Stimulated activated CD4-positive, alpha-beta T cell treated with anti-CD3 and anti-CD28 coated beads, Interleukin-1b, Interleukin-23, amount 100 ng/mL, for 24 hours (primary cell): ENCODE results near the gene NTSR2.

ENCODE experiments used
- DNase-seq, 4 experiments: peaks; one replicate each; pipeline ENCODE4 v3.0.0-alpha.2; 2020; ENCODE audit warnings: low read depth in 4 of 4, low spot score in 1 of 4

The NTSR2 gene

GRCh38 chr2:11699686-11700670 is 30.0 kb upstream of the NTSR2 start:
- DNase-seq = no peak

DNA sequence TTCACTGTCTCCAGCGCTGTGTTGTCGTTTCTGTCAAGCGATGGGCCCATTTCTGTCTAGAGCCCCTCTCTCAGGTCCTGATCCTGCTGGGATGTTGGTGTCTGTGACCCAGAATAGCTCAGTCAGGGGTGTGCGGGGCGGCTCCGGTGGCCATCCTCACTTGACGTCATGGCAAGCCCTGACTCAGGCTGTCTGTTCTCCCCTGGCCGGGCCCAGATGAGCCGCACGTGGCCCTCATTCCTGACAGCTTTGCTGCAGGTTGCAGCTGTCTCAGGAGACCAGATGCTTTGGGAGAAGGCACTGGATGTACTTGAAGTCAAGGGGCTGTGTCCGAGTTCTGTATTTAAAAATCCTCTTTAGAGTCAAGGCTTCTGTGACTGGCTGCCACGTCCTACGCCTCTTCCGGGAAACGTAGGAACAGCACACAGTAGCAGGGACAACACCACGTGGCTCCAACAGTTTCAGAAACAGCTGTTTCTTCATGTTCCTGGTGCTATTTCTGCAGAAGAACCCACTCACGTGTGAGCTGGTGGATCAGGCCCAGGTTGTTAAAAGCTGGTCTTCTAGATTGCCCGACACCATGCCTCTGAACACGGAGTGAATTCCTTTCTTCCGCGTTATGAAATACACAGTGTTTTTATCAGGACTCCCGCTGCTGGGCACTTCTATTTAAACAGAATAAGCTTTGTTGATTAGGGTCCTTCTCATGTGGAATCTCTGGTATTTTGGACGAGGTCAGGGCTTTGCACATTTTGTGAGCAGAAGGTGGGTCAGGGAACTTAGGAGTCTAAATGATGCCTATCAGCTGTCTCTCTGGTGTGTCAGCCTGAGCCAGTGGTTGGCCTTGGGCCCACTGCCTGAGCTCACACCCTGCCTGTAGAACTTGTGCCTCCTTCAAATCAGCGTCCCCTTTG is 28.3 kb upstream of the NTSR2 start:
- DNase-seq = no peak

DNA sequence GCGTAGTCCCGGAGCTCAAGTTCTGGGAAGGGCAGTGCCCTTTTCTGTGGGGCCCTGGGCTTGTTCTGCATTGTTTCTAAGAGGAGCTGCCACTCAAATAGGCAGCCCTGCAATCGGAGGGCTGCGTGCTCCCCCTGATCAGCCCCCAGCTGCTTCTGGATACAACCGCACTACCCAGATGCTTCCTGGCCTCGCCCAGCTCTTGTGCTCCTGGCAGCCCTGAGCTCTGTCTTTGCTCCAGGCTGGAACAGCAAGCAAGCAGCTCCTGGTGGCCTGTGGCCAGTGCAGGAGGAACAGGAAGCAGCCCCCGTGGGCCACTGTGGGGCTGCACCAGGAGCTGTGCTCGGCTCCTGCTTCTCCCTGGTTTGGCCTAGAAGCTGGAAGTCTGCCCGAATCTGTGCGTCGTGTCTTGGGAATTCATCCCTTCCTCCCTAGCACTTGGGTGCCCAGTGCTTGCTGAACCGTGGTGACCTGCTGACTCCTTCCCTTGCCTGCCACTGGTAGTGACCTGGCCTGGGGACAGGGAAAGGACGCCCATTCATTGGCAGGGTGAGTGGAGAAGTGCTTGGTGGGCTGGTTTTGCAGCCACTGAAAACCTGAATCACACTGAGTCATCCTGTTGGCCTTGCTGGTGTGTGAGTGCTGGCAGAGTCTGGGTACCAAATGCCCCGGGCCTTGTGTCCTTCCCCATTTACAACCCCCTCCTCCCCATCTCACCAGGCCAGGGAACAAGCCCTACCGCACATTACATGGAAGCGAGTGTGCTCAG is 27.3 kb upstream of the NTSR2 start:
- DNase-seq = no peak

DNA sequence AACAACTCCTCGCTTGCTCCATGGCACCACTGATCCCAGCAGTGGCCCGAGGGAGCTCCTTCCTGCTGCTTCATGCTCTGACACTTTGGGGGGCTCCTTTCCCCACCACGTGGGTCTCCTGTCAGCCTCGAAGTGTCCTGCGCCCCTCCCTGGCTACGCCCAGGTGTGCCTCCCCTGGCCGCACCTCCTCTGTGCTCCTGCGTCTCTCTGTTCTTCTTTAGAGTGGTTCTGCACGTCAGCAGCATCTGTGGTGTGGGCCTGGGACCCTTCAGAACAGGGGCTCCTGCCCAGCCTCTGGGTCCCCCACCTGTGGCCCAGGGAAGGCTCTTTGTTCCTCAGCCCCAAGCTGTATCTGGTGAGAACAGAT is 26.7 kb upstream of the NTSR2 start:
- DNase-seq = no peak

- no peak for DNase-seq
Observed at GRCh38 chr2:11695576-11695975, 25.6 kb upstream of the NTSR2 start.

GRCh38 chr2:11692966-11693521 is 23.0 kb upstream of the NTSR2 start:
- DNase-seq = peak; percentile 48 to 56 (median 52)

- DNase-seq = no peak
Observed at GRCh38 chr2:11691076-11691660, 21.2 kb upstream of the NTSR2 start.

DNA sequence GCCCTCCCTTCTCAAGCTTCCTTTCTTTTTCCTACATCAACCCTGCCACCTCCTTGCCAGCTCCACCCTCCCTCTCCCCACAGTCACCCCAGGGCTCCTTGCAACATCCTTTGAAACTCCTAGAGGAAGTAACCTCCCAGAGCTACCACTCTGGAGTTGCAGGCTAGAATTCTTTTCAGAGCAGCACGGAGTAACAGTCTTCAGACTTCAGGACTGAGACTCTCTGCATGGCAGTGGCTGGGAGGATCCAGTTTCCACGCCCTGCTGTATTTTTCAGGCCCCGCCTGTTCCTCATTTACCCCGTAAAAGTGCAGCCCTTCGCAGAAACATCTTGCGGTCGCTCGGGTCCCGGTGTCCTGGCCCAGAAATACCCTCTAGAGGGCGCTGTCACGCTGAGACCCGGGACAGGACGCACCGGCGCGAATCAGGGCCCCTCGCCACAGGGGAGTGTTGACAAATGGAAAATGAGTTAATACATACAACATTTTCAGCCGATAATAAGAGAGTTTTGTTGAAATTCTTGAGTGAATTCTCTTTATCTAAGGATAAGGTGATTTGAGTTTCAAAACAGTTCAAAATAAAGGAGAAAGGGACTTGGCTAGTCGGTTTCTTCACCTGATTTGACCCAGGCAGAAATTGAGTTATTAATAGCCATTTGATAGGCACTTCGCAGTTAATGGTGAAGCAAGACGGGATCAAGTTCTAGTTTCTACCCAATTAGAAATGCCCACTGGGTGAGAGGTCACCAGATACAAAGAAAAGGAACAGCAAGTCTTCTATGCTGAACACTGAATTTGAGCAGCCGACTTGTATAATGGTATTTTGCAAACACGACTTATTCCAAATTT is 18.5 kb upstream of the NTSR2 start:
- peak; percentile 71 to 82 (median 75) for DNase-seq

GRCh38 chr2:11687736-11688135 is 17.7 kb upstream of the NTSR2 start:
- DNase-seq = no peak

DNA sequence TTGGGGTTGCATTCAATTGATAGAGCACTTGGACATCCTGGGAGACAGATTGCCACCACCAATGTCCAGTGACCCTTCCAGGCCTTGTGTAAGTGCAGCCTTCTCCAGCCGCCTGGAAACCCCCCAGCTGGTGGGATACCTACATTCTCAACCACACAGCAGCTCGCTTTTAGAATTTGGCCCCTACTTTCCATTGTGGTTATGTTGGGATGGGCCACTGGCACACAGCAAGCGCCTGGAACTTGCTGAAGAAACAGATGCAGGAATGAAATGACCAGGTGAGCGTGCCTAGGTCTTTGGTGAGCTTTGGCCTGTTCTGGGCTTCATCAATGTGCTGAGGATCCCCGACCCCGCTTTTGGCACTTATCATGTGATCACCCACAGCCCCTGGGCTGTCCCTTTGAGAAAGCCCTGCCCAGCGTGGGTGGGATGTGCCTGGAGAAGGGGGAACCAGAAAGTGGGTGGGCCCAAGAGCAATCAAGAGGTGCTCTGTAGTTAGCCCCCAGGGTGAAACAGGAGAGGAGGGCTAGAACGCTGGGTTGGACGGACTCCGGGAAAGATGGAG is 16.0 kb upstream of the NTSR2 start:
- DNase-seq = no peak

- DNase-seq = no peak
Observed at GRCh38 chr2:11684894-11685460, 15.0 kb upstream of the NTSR2 start.

- no peak for DNase-seq
Observed at GRCh38 chr2:11683966-11684365, 14.0 kb upstream of the NTSR2 start.

DNA sequence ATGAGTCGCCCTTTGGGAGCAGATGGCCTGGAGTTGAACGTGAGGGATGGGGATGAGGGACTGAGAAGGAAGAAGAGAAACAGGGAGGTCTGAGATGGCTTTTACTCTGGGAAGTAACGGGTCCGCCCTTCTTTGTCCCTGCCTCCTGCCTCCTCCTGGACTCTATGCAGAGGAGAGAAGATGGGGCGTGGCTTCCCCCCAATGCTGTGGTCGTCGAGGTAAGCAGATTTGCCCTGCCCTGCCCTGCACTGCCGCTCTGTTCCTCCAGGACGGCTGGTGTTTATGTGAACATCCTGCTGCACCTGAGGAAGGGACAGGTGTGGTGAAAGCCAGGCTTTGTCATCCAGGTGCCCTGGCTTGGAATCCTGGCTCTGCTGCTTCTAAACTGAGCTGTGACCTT is 13.5 kb upstream of the NTSR2 start:
- DNase-seq = no peak

DNA sequence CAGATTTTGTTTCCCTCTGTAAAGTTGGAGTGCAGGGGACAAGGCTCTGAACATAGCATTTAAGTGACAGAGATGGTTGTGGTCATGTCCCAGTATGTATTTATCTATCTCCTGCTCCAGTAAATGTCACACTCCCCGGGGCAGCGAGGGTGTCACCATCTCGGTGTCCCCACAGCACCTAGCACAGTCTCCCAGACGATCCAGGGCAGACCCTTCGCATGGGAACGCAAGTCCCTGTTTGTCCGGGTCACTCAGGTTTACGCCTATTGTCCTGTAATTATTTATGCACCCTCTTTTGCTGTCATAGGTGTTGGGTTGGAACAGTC is 12.6 kb upstream of the NTSR2 start:
- DNase-seq = no peak

DNA sequence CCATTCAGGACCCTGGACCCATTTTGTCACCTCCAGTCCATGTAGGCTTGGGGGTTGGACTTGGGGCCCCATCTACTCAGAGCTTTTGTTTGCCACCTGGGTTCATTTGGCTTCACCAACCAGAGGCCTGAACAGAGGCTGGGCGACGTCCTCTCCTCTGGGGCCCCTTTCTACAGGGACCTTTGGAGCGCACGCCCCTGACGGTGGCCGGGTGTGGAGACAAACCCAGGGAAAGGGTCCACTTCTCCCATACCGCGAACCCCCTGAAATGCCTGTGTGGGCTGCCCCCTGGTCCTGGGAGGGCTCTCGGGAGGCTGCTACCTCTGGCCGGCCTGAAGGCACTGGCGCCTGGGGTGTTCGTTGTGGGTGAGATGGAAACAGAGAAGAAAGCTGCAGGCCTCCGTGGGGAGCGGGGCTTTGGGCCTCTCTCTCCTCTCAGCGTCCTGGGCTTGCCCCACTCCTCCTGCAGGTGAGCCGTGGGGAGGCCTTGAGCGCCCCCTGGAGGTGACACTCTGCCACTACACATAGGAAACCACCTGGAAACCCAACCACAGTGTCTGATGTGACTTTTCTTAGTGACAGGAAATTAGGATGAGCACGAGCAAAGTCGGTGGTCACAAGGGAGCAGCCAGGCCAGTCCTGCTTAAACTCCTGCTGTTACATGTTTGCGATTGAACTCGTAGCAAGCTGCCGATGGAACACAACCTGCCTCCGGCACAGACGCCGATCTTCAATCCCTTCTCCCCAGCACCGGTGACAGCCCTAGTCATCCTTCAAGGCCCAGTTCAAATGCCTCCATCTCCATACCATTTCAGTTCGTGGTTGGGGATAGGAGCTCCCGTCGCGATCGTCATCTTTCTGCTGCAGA is 12.0 kb upstream of the NTSR2 start:
- peak; percentile 15 to 38 (median 34) for DNase-seq

- DNase-seq = no peak
Observed at GRCh38 chr2:11680901-11681721, 11.1 kb upstream of the NTSR2 start.

DNA sequence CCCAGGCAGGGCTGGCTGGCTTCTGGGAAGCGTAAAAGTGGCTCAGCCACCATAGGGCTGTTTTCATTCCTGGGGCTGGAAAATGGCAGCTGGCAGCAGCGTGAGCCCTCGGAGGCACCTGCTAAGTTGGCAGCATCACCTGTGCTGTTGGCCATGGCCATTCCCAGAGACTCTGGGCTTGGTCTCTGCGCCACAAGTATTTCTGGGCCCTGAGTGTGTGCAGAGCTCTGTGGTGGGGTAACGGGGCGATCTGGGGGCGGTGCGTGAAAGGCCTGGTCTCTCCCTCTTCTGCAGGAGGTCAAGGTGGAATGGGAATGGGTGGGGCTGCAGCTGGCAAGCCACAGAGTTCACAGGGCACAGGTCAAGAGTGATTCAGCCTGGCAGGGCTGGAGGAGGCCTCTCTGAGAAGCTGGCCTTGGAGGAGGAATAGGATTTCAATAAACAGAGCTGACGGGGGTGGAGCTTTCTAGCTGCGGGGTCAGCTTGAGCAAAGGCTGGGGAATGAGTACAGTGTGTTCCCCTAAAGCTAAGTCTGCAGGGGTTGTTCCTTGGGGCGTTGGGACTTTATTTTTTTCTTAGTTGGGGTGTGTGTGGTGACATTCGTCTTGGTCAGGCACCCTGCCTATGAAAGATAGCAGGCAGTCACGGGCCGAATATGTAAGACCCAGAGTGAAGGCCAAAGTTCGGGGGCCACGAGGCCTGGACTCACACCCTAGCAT is 10.3 kb upstream of the NTSR2 start:
- DNase-seq = no peak
